ENCODE data around the gene SLC22A3.

- TF ChIP-seq YY1 (IDR thresholded peaks at IDR 0.05; ENCODE audit: insufficient read depth, insufficient read length): no peak
- no peak for TF ChIP-seq ZNF274 (IDR thresholded peaks at IDR 0.05; ENCODE audit: low read depth, low read length)
- TF ChIP-seq SUZ12 (IDR thresholded peaks at IDR 0.05; ENCODE audit: extremely low read depth, insufficient read depth, insufficient read length): no peak
These were observed 44.4 kb upstream of the SLC22A3 start for GRCh38 chr6:160303806-160304205.
